Adrenal gland (tissue), 12 donors: ENCODE results near the gene GRAMD1A. TPM values are rescaled to one million over a fixed set of nuclear protein-coding genes. Genes with fewer than 3 reads are reported as not detected.
A peak's percentile ranks its signal among the peaks of the same experiment; 100 is the strongest.

ENCODE experiments used
- DNase-seq, 7 donors: peaks; one replicate each; pipeline ENCODE4 v3.0.0-alpha.2; 2019 to 2020
- H3K27ac ChIP-seq, 5 donors: fragments of 200-600 bp; sonication (generic) in 4 of 5; 1 replicate in 3 of 5; 2 replicates in 2 of 5; pipeline versions ENCODE4 v1.5.1 to v1.8.0; 2016 to 2020; ENCODE audit warnings: mild to moderate bottlenecking in 1 of 5
- H3K27me3 ChIP-seq: fragments of 200-600 bp; 2 replicates; pipeline ENCODE4 v1.8.0; 2021
- H3K36me3 ChIP-seq, 2 donors: fragments of 200-600 bp; replicated peaks in 1 of 2; 1 replicate in 1 of 2; 2 replicates in 1 of 2; pipeline versions ENCODE4 v1.5.1 to v1.8.0; 2018 to 2022
- H3K4me1 ChIP-seq, 2 donors: fragments of 200-600 bp; replicated peaks in 1 of 2; 1 replicate in 1 of 2; 2 replicates in 1 of 2; pipeline versions ENCODE4 v1.5.1 to v1.8.0; 2018 to 2021
- H3K4me3 ChIP-seq, 4 donors: fragments of 200-600 bp; sonication (generic) in 3 of 4; one replicate each; pipeline ENCODE4 v1.5.1; 2016 to 2018
- H3K9me3 ChIP-seq, 3 donors: fragments of 200-600 bp; sonication (generic) in 1 of 3; replicated peaks in 1 of 3; 1 replicate in 2 of 3; 2 replicates in 1 of 3; pipeline versions ENCODE4 v1.5.1 to v1.8.0; 2016 to 2021
- CTCF ChIP-seq, 6 experiments: fragments of 450-650 bp in 4 of 6; fragments of 200-600 bp in 2 of 6; sonication (generic) in 1 of 6; IDR thresholded peaks; 1 replicate in 5 of 6; 2 replicates in 1 of 6; pipeline versions ENCODE4 v1.5.1 to v1.8.0; 2016 to 2021; ENCODE audit warnings: antibody characterized with exemption in 6 of 6, mild to moderate bottlenecking in 2 of 6, moderate library complexity in 1 of 6
- POLR2A ChIP-seq, 2 donors: fragments of 450-650 bp; IDR thresholded peaks; one replicate each; pipeline ENCODE4 v1.6.1; 2017; ENCODE audit warnings: antibody characterized with exemption in 2 of 2, mild to moderate bottlenecking in 2 of 2, moderate library complexity in 1 of 2
- WGBS, 4 donors: extraction: QIAGEN DNeasy Blood & Tissue Kit in 2 of 4; methylation state at CpG; one replicate each; pipeline versions ENCODE4 v1.1.5 to v1.1.7; 2013 to 2017; 5-methylcytosine and 5-hydroxymethylcytosine counted together
- intact Hi-C, 2 donors: fragments of 100-400 bp; cut with DNase I; formaldehyde crosslinking; loops; one replicate each; pipeline versions ENCODE4 v1.14.1 to v1.15.0; 2022 to 2023
- polyA plus RNA-seq, 3 donors: library from polyadenylated mRNA; stranded (reverse); fragments of 200-250 nt in 2 of 3; fragments of 350-450 nt in 1 of 3; fragmentation: Illumina TruSeq in 1 of 3; extraction: RNeasy Lipid Tissue Mini Kit (QIAGEN cat#74804) in 1 of 3; gene quantifications; one replicate each; pipeline ENCODE4 v1.2.3, GENCODE V29; 2013 to 2014
- total RNA-seq, 9 donors: library from RNA; depleted of rRNA in 4 of 9; stranded (reverse); fragments of >200 nt in 4 of 9; fragments of 120-200 nt in 1 of 9; fragmentation: NEBNext Ultra II Directional in 1 of 9; extraction: Animal tissue kit (Norgen Biotek cat#: 25700) in 1 of 9; gene quantifications; one replicate each; pipeline versions ENCODE4 v1.1.0 to v1.2.4, GENCODE V29; 2013 to 2023
- donor health status: healthy with polysubstance abuse.
- donor health status: Bipolar disorder and iron deficiency.
- donor health status: DM: yes; HTN: yes; CAD: no.
- donor health status: DM: no; HTN: no; CAD: no.
- donor health status: DM: no; HTN: no; CAD: no.
- donor health status: DM: yes; HTN: yes; CAD: no.

The GRAMD1A gene
- total and polyA plus RNA-seq, 12 donors = 31.2 to 125 (median 77.2) TPM

- intact Hi-C loops = no loop called here
- 0 to 1% methylated on average over 31 to 37 of the region's 37 CpGs; no CpG with 5 or more reads in 2 of the 4 donors for WGBS, 4 donors
These were observed 169 bp downstream of the GRAMD1A start for GRCh38 chr19:35000338-35000646.

GRCh38 chr19:35000647-35001501 lies 751 bp downstream of the GRAMD1A start:
- TF ChIP-seq POLR2A (IDR thresholded peaks at IDR 0.05) (peak in 1 of 2 donors; percentile 7), CTCF (IDR thresholded peaks at IDR 0.05) (no peak)
- Histone ChIP-seq H3K4me3 (peak overlapping the region in 3 of 4 donors; percentile 69 to 97 (median 86)), H3K27ac (peak overlapping the region; percentile 5 to 99 (median 94)), H3K4me1 (peaks cover 39 to 51% of the 10 kb centered on the region in 2 donors), H3K27me3 (no peaks in the 10 kb centered on the region), H3K36me3 (no peaks in the 10 kb centered on the region), H3K9me3 (no peaks in the 10 kb centered on the region)
- intact Hi-C loops = no loop called here
- peak in 4 of 7 donors; percentile 46 to 52 (median 49) for DNase-seq
- 2 to 5% (median 4%) methylated on average over 13 to 46 of the region's 46 CpGs for WGBS, 4 donors

More at GRCh38 chr19:35000338-35000646, 169 bp downstream of the GRAMD1A start:
- no peaks in the 10 kb centered on the region for H3K9me3 ChIP-seq
- H3K36me3 ChIP-seq = no peaks in the 10 kb centered on the region
- peak overlapping the region in 3 of 4 donors; percentile 69 to 97 (median 86) for H3K4me3 ChIP-seq
- H3K27ac ChIP-seq = peak overlapping the region; percentile 5 to 99 (median 94)
- peak in 1 of 2 donors; percentile 43 for TF ChIP-seq POLR2A (IDR thresholded peaks at IDR 0.05)
- TF ChIP-seq CTCF (IDR thresholded peaks at IDR 0.05) = no peak
- no peaks in the 10 kb centered on the region for H3K27me3 ChIP-seq
- H3K4me1 ChIP-seq = peaks cover 33 to 46% of the 10 kb centered on the region in 2 donors
- no peak for DNase-seq

- H3K9me3 ChIP-seq = no peaks in the 10 kb centered on the region
- no peak for DNase-seq
- WGBS, 4 donors = 88 to 91% (median 89%) methylated on average over 11 of the region's 11 CpGs
- H3K36me3 ChIP-seq = no peaks in the 10 kb centered on the region
- intact Hi-C loops = no loop called here
- no peaks in the 10 kb centered on the region for H3K27me3 ChIP-seq
- H3K4me3 ChIP-seq = peak overlapping the region in 1 of 4 donors; percentile 97
- peak overlapping the region in 2 of 5 donors; percentile 33 to 97 for H3K27ac ChIP-seq
- H3K4me1 ChIP-seq = peaks cover 48 to 63% of the 10 kb centered on the region in 2 donors
- TF ChIP-seq POLR2A (IDR thresholded peaks at IDR 0.05) (no peak), CTCF (IDR thresholded peaks at IDR 0.05) (no peak)
These were observed 2.0 kb downstream of the GRAMD1A start for GRCh38 chr19:35002037-35002535.

GRCh38 chr19:35004517-35005255 lies 4.6 kb downstream of the GRAMD1A start:
- Histone ChIP-seq H3K27me3 (no peaks in the 10 kb centered on the region), H3K4me1 (peaks cover 62 to 65% of the 10 kb centered on the region in 2 donors)
- WGBS, 4 donors = 81 to 88% (median 85%) methylated on average over 8 to 18 of the region's 18 CpGs

More at GRCh38 chr19:35004517-35005255, 4.6 kb downstream of the GRAMD1A start:
- Histone ChIP-seq H3K4me3 (no peak overlapping the region), H3K27ac (peak overlapping the region in 3 of 5 donors; percentile 68 to 81 (median 73)), H3K9me3 (no peaks in the 10 kb centered on the region), H3K36me3 (peaks cover 0 to 4% of the 10 kb centered on the region in 2 donors)
- intact Hi-C loops = no loop called here
- no peak for DNase-seq
- no peak for TF ChIP-seq POLR2A (IDR thresholded peaks at IDR 0.05)
- no peak for TF ChIP-seq CTCF (IDR thresholded peaks at IDR 0.05)
